A549 (cell line): ENCODE results near the gene FUCA1.

ENCODE experiments used
- CBX2 ChIP-seq: fragments of 200-600 bp; sonication (generic); IDR thresholded peaks from 2 replicates; pipeline ENCODE4 v1.6.1; 2016; ENCODE audit warnings: low read depth, mild to moderate bottlenecking, borderline replicate concordance
- CTCF ChIP-seq: fragments of >200 bp; sonication (Bioruptor Twin); formaldehyde crosslinking; IDR thresholded peaks from 3 replicates; pipeline ENCODE4 v1.5.1; 2016
- E2F6 ChIP-seq: IDR thresholded peaks from 2 replicates; pipeline ENCODE4 v1.6.1; 2012; ENCODE audit warnings: low read depth, borderline replicate concordance
- HES2 ChIP-seq: fragments of >200 bp; sonication (Bioruptor Twin); formaldehyde crosslinking; IDR thresholded peaks from 2 replicates; pipeline ENCODE4 v1.6.1; 2016
- MAX ChIP-seq: IDR thresholded peaks from 2 replicates; pipeline ENCODE4 v1.6.1; 2012
- MYC ChIP-seq: IDR thresholded peaks from 2 replicates; pipeline ENCODE4 v1.6.1; 2012; ENCODE audit warnings: mild to moderate bottlenecking, inconsistent platforms, low read length, improper control_type of control experiment, borderline replicate concordance
- NFE2L2 ChIP-seq: fragments of 150-350 bp; conservative IDR thresholded peaks from 2 replicates; pipeline ENCODE4 v1.6.1; 2014; ENCODE audit warnings: low read length
- NR3C1 ChIP-seq: fragments of >200 bp; sonication (Bioruptor Twin); formaldehyde crosslinking; IDR thresholded peaks from 3 replicates; pipeline ENCODE4 v1.6.1; 2017
- POLR2A ChIP-seq: IDR thresholded peaks from 2 replicates; pipeline ENCODE4 v1.6.1; 2012; ENCODE audit warnings: mild to moderate bottlenecking, low read length
- RAD21 ChIP-seq, 2 experiments: fragments of >200 bp in 1 of 2; sonication (Bioruptor Twin) in 1 of 2; formaldehyde crosslinking in 1 of 2; IDR thresholded peaks in 1 of 2; conservative IDR thresholded peaks in 1 of 2; 2 replicates in 1 of 2; 3 replicates in 1 of 2; pipeline ENCODE4 v1.6.1; 2012 to 2018; ENCODE audit warnings: inconsistent platforms in 1 of 2
- RCOR1 ChIP-seq: fragments of 150-350 bp; IDR thresholded peaks from 2 replicates; pipeline ENCODE4 v1.6.1; 2014; ENCODE audit warnings: antibody characterized with exemption, low read length, low read depth
- TF ChIP-seq, protein P1 (sequence below): fragments of 200-600 bp; sonication (generic); IDR thresholded peaks from 2 replicates; pipeline ENCODE4 v1.6.1; 2016; ENCODE audit warnings: antibody characterized with exemption, mild to moderate bottlenecking, moderate library complexity

DNA sequence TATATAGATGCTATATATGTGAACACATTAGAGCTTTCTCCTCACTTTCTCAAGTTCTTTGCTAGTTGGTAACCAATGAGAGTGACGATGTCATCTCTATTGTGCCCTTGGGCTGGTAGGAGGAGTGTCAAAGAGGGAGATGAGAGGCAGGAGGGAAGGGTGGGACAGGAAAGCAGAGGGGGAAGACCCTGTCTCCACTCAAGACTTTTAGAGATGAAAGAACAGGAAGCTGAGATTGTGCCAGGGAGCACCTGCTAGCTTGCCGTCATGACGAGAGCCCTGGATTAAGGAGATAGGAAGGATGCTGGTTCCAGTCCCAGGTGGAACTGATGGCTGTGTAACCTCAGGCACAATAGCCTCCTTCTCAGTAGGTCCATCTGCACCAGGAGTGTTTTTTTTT is 28.4 kb upstream of the FUCA1 start:
- TF ChIP-seq CBX2 (no peak), CTCF (no peak), MYC (no peak), RAD21 (conservative IDR thresholded peaks at IDR 0.05 in 1 of 2, IDR thresholded peaks at IDR 0.05 in 1 of 2) (no peak), RCOR1 (no peak), POLR2A (no peak), HES2 (no peak), NFE2L2 (no peak), MAX (no peak), NR3C1 (no peak), E2F6 (no peak)
- TF ChIP-seq, protein P1, sequence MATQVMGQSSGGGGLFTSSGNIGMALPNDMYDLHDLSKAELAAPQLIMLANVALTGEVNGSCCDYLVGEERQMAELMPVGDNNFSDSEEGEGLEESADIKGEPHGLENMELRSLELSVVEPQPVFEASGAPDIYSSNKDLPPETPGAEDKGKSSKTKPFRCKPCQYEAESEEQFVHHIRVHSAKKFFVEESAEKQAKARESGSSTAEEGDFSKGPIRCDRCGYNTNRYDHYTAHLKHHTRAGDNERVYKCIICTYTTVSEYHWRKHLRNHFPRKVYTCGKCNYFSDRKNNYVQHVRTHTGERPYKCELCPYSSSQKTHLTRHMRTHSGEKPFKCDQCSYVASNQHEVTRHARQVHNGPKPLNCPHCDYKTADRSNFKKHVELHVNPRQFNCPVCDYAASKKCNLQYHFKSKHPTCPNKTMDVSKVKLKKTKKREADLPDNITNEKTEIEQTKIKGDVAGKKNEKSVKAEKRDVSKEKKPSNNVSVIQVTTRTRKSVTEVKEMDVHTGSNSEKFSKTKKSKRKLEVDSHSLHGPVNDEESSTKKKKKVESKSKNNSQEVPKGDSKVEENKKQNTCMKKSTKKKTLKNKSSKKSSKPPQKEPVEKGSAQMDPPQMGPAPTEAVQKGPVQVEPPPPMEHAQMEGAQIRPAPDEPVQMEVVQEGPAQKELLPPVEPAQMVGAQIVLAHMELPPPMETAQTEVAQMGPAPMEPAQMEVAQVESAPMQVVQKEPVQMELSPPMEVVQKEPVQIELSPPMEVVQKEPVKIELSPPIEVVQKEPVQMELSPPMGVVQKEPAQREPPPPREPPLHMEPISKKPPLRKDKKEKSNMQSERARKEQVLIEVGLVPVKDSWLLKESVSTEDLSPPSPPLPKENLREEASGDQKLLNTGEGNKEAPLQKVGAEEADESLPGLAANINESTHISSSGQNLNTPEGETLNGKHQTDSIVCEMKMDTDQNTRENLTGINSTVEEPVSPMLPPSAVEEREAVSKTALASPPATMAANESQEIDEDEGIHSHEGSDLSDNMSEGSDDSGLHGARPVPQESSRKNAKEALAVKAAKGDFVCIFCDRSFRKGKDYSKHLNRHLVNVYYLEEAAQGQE, result no peak
